HepG2 (cell line): ENCODE results near the gene AIF1. TPM values are rescaled to one million over a fixed set of nuclear protein-coding genes. Genes with fewer than 3 reads are reported as not detected.

Experiments
- ATAC-seq: fragments of 200-7000 bp; cut with Tn5 transposase; 3 replicates; pipeline ENCODE4 v1.9.1; 2020; ENCODE audit warnings: mild to moderate bottlenecking, moderate library complexity
- BruUV-seq: library from RNA; stranded (reverse); fragments of 400-500 nt; replicated peaks from 2 replicates; lab custom pipeline; 2021; lab: Mats Ljungman, UMichigan
- CTCF ChIA-PET: fragments of 300-600 bp; formaldehyde crosslinking; extraction: SDS; loops from one replicate; lab custom pipeline; 2021; ENCODE audit warnings: low total read pairs, inconsistent platforms, low intra/inter-chr PET ratio; lab: Yijun Ruan, JAX
- POLR2A ChIA-PET: fragments of 350-600 bp; sonication (Branson Sonifier 250); formaldehyde crosslinking; loops from one replicate; lab custom pipeline; 2020; ENCODE audit warnings: antibody characterized with exemption, inconsistent platforms; lab: Yijun Ruan, JAX
- DNase-seq: peaks from one replicate; pipeline ENCODE4 v3.0.0-alpha.2; 2015; ENCODE audit warnings: low spot score
- FAIRE-seq: peaks from 3 replicates; lab custom pipeline; 2011; peaks lifted over from hg19 to GRCh38; lab: Jason Lieb, UNC
- H2AFZ ChIP-seq: one replicate; pipeline ENCODE4 v1.6.1; 2011; ENCODE audit warnings: low read length, inconsistent platforms
- H3K27ac ChIP-seq: fragments of 300-600 bp; 3 replicates; pipeline ENCODE4 v1.8.0; 2011; ENCODE audit warnings: mixed run types, mild to moderate bottlenecking, mixed read lengths, low read length, inconsistent platforms; ENCODE audit not compliant: insufficient read depth; ENCODE audit errors: extremely low read length
- H3K27me3 ChIP-seq, 2 experiments: fragments of 200-600 bp in 1 of 2; 2 replicates in 1 of 2; 3 replicates in 1 of 2; pipeline versions ENCODE4 v1.6.0 to v1.8.0; 2011; ENCODE audit warnings: low read length in 2 of 2, mild to moderate bottlenecking in 2 of 2, moderate library complexity in 2 of 2, inconsistent platforms in 1 of 2; ENCODE audit not compliant: insufficient read depth in 2 of 2, control insufficient read depth in 1 of 2
- H3K36me3 ChIP-seq, 2 experiments: fragments of 200-600 bp in 1 of 2; replicated peaks in 1 of 2; 2 replicates in 1 of 2; 3 replicates in 1 of 2; pipeline versions ENCODE4 v1.5.1 to v1.8.0; 2011; ENCODE audit warnings: low read length in 2 of 2, inconsistent platforms in 1 of 2; ENCODE audit not compliant: insufficient read depth in 2 of 2, control insufficient read depth in 1 of 2
- H3K4me1 ChIP-seq: 2 replicates; pipeline ENCODE4 v1.5.1; 2012; ENCODE audit warnings: low read length, inconsistent platforms; ENCODE audit not compliant: insufficient read depth
- H3K4me2 ChIP-seq: 2 replicates; pipeline ENCODE4 v1.6.0; 2011; ENCODE audit warnings: low read depth, low read length, inconsistent platforms
- H3K4me3 ChIP-seq, 3 experiments: fragments of 200-600 bp in 1 of 3; sonication (generic), shearing (Covaris generic) in 1 of 3; replicated peaks in 1 of 3; 2 replicates each; pipeline ENCODE4 v1.5.1; 2011 to 2016; ENCODE audit warnings: low read length in 3 of 3, inconsistent platforms in 2 of 3, low read depth in 2 of 3, mild to moderate bottlenecking in 2 of 3, control low read depth in 1 of 3, mixed read lengths in 1 of 3; ENCODE audit not compliant: insufficient read depth in 1 of 3
- H3K79me2 ChIP-seq: one replicate; pipeline ENCODE4 v1.6.1; 2011; ENCODE audit warnings: low read length, inconsistent platforms; ENCODE audit not compliant: insufficient read depth
- H3K9ac ChIP-seq: 2 replicates; pipeline ENCODE4 v1.6.0; 2011; ENCODE audit warnings: mild to moderate bottlenecking, low read depth, low read length, inconsistent platforms; ENCODE audit not compliant: insufficient read depth
- H3K9me3 ChIP-seq: 2 replicates; pipeline ENCODE4 v1.5.1; 2012; ENCODE audit warnings: mild to moderate bottlenecking, low read length
- H4K20me1 ChIP-seq: 2 replicates; pipeline ENCODE4 v1.6.0; 2011; ENCODE audit warnings: inconsistent platforms, mild to moderate bottlenecking, low read length, moderate library complexity; ENCODE audit not compliant: insufficient read depth
- AGO1 ChIP-seq: fragments of 200-400 bp; formaldehyde crosslinking; IDR thresholded peaks from 2 replicates; pipeline ENCODE4 v1.6.1; 2017; ENCODE audit warnings: mild to moderate bottlenecking, low read depth, low read length, moderate library complexity; ENCODE audit not compliant: poor library complexity, severe bottlenecking
- AGO2 ChIP-seq: fragments of 200-400 bp; formaldehyde crosslinking; optimal IDR thresholded peaks from 2 replicates; pipeline ENCODE3; 2017; ENCODE audit warnings: mild to moderate bottlenecking, low read depth, low read length, moderate library complexity
- BCL6 ChIP-seq: IDR thresholded peaks from 2 replicates; pipeline ENCODE4 v1.6.1; 2016; ENCODE audit warnings: missing genetic modification reagents, missing compliant biosample characterization
- CHCHD3 ChIP-seq: sonication (generic); formaldehyde crosslinking; IDR thresholded peaks from 2 replicates; pipeline ENCODE4 v1.8.0; 2022; ENCODE audit warnings: mild to moderate bottlenecking, missing genetic modification reagents, moderate library complexity
- ELF1 ChIP-seq: sonication (generic); formaldehyde crosslinking; IDR thresholded peaks from 2 replicates; pipeline ENCODE4 v1.4.0; 2020; ENCODE audit warnings: missing genetic modification reagents
- HCFC1 ChIP-seq: fragments of 150-350 bp; IDR thresholded peaks from 2 replicates; pipeline ENCODE4 v1.6.1; 2014; ENCODE audit warnings: low read depth, low read length
- HES4 ChIP-seq: sonication (generic); formaldehyde crosslinking; IDR thresholded peaks from 2 replicates; pipeline ENCODE4 v1.9.0; 2021; ENCODE audit warnings: mild to moderate bottlenecking, missing genetic modification reagents, borderline replicate concordance
- KLF13 ChIP-seq: sonication (generic); formaldehyde crosslinking; IDR thresholded peaks from 2 replicates; pipeline ENCODE4 v1.4.0; 2020; ENCODE audit warnings: mild to moderate bottlenecking, missing genetic modification reagents
- MED1 ChIP-seq: sonication (generic); formaldehyde crosslinking; IDR thresholded peaks from 2 replicates; pipeline ENCODE4 v1.4.0; 2020; ENCODE audit warnings: missing genetic modification reagents
- MZF1 ChIP-seq: sonication (generic); formaldehyde crosslinking; IDR thresholded peaks from 2 replicates; pipeline ENCODE4 v1.8.1; 2023; ENCODE audit warnings: mild to moderate bottlenecking, missing genetic modification reagents, borderline replicate concordance
- NRL ChIP-seq: sonication (generic); formaldehyde crosslinking; IDR thresholded peaks from 2 replicates; pipeline ENCODE4 v1.5.0; 2020; ENCODE audit warnings: missing genetic modification reagents, mild to moderate bottlenecking, moderate library complexity, borderline replicate concordance
- PAF1 ChIP-seq: IDR thresholded peaks from 2 replicates; pipeline ENCODE4 v1.6.1; 2016; ENCODE audit warnings: missing genetic modification reagents, missing compliant biosample characterization
- POLR2A ChIP-seq, 2 experiments: IDR thresholded peaks; 2 replicates each; pipeline ENCODE4 v1.6.1; 2011; ENCODE audit warnings: low read depth in 2 of 2, low read length in 2 of 2, mild to moderate bottlenecking in 1 of 2, moderate library complexity in 1 of 2; ENCODE audit not compliant: insufficient read depth in 1 of 2
- POLR2G ChIP-seq: fragments of 200-400 bp; formaldehyde crosslinking; IDR thresholded peaks from 2 replicates; pipeline ENCODE4 v1.6.1; 2018; ENCODE audit warnings: mild to moderate bottlenecking, low read depth, low read length, moderate library complexity
- RAD21 ChIP-seq: fragments of 450-650 bp; formaldehyde crosslinking; IDR thresholded peaks from 2 replicates; pipeline ENCODE4 v1.5.0; 2020; ENCODE audit warnings: mild to moderate bottlenecking
- RBFOX2 ChIP-seq: fragments of 200-400 bp; formaldehyde crosslinking; IDR thresholded peaks from 2 replicates; pipeline ENCODE4 v1.6.1; 2017; ENCODE audit warnings: low read depth, mild to moderate bottlenecking, low read length
- SAFB2 ChIP-seq: sonication (generic); formaldehyde crosslinking; IDR thresholded peaks from 2 replicates; pipeline ENCODE4 v1.5.1; 2020; ENCODE audit warnings: missing genetic modification reagents, low read depth, mild to moderate bottlenecking, borderline replicate concordance
- SNAPC2 ChIP-seq: sonication (generic); formaldehyde crosslinking; IDR thresholded peaks from 2 replicates; pipeline ENCODE4 v1.8.1; 2022; ENCODE audit warnings: mild to moderate bottlenecking, missing genetic modification reagents
- ZBTB20 ChIP-seq: sonication (generic); formaldehyde crosslinking; IDR thresholded peaks from 2 replicates; pipeline ENCODE4 v1.8.1; 2023; ENCODE audit warnings: missing genetic modification reagents, low read depth, mild to moderate bottlenecking, borderline replicate concordance
- ZNF101 ChIP-seq: sonication (generic); formaldehyde crosslinking; IDR thresholded peaks from 2 replicates; pipeline ENCODE4 v1.4.0; 2020; ENCODE audit warnings: mild to moderate bottlenecking, low read depth, missing genetic modification reagents, borderline replicate concordance
- ZNF263 ChIP-seq: sonication (generic); formaldehyde crosslinking; IDR thresholded peaks from 2 replicates; pipeline ENCODE4 v1.4.0; 2020; ENCODE audit warnings: missing genetic modification reagents
- ZNF354B ChIP-seq: sonication (generic); formaldehyde crosslinking; IDR thresholded peaks from 2 replicates; pipeline ENCODE4 v1.8.0; 2022; ENCODE audit warnings: mild to moderate bottlenecking, missing genetic modification reagents
- ZSCAN22 ChIP-seq: sonication (generic); formaldehyde crosslinking; IDR thresholded peaks from 2 replicates; pipeline ENCODE4 v1.4.0; 2020; ENCODE audit warnings: mild to moderate bottlenecking, missing genetic modification reagents
- WGBS: methylation state at CpG from one replicate; pipeline ENCODE4 v1.1.6; 2017; ENCODE audit warnings: low lambda C conversion rate; 5-methylcytosine and 5-hydroxymethylcytosine counted together
- in situ Hi-C: cut with HindIII; loops from 2 replicates; pipeline ENCODE4 v1.10.0; 2017; ENCODE audit warnings: low pct_unique_long_range_greater_than_20kb; ENCODE audit not compliant: extremely low pct_ligation_motif_present
- intact Hi-C: fragments of 100-400 bp; cut with micrococcal nuclease; formaldehyde crosslinking; loops from one replicate; pipeline ENCODE4 v1.10.0; 2022; ENCODE audit not compliant: unreplicated experiment
- polyA plus RNA-seq, 8 experiments: library from polyadenylated mRNA; depleted of rRNA in 3 of 8; stranded (reverse) in 7 of 8; unstranded in 1 of 8; fragments of >200 nt; fragmentation: Illumina TruSeq in 4 of 8; extraction: Trizol in 4 of 8; gene quantifications; 2 replicates each; pipeline versions ENCODE4 v1.2.1 to v1.2.3, GENCODE V29; 2011 to 2016; ENCODE audit warnings: low read depth in 4 of 8, missing spikeins in 1 of 8, mixed read lengths in 1 of 8; ENCODE audit not compliant: insufficient read depth in 1 of 8
- total RNA-seq, 5 experiments: library from RNA; depleted of rRNA; stranded (reverse); fragments of >200 nt; fragmentation: Illumina TruSeq; extraction: Trizol; gene quantifications; 2 replicates each; pipeline ENCODE4 v1.2.3, GENCODE V29; 2016; ENCODE audit warnings: low read depth in 1 of 5
- TF ChIP-seq, protein P1 (sequence below): sonication (generic); formaldehyde crosslinking; IDR thresholded peaks from 2 replicates; pipeline ENCODE4 v1.4.0; 2020; ENCODE audit warnings: missing genetic modification reagents

Gene AIF1
- total and polyA plus RNA-seq, 2 of the 13 experiments (the other 11 are each of a cell fraction or from before 2014, with no cell fraction given): 1.5 TPM; not detected in 1

DNA sequence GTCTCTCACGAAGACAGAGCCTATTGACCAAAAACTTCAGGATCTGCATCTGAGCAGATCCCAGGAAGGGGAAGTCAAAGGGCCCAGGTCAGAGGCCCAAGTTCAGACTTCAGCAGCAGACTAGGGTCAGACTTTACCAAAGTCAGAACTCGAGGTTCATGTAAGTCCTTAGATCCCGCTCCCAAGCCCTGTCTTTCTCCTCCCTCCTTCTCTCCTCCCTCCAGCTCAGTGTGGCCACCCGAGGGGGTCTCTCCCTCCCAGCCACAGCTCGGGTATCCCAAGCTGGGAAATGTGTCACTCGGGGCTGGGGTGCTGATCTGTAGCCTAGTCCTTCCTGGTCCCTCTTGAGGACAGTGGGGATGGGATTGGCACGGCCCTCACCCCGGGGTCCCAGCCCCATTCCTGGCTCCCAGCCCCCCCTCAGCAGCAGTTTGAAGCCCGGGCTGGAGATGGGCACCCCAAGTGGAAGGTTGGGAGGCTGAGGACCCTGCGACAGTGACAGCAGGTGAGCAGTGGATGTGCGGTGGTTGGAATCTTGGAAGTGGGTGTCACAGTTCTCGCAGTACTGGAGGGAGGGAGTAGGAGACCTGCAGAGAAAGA, 47.2 kb downstream of the AIF1 start:
- no peaks in the 10 kb centered on the region for H3K9me3 ChIP-seq
- BruUV-seq: no TSS peak
- H3K4me1 ChIP-seq: peaks cover 77% of the 10 kb centered on the region
- H2AFZ ChIP-seq: no peak overlapping the region
- CTCF ChIA-PET: no interaction called here
- H3K36me3 ChIP-seq: peaks cover 10 to 24% of the 10 kb centered on the region in 2 experiments
- peak overlapping the region; percentile 15 for H3K27ac ChIP-seq
- no peak for DNase-seq
- H3K4me3 ChIP-seq: no peak overlapping the region
- no peaks in the 10 kb centered on the region; a peak in 1 of 5 replicates for H3K27me3 ChIP-seq
- H4K20me1 ChIP-seq: peaks cover 18% of the 10 kb centered on the region; the same call in 1 of the 2 replicates
- H3K9ac ChIP-seq: no peak overlapping the region
- intact Hi-C loops: no loop called here
- peaks cover 66% of the 10 kb centered on the region for H3K79me2 ChIP-seq
- H3K4me2 ChIP-seq: peak overlapping the region; percentile 94; the same call in 1 of the 2 replicates
- no peak for FAIRE-seq
- in situ Hi-C loops: no loop called here
- POLR2A ChIA-PET: interaction anchor here (1.1 to 7.4 kb wide), 7 partner anchors 8 to 104 kb away, joined by 3 to 438 read pairs (median 23); partner anchors contain the start of genes ABHD16A, APOM, BAG6 and CLIC1
- 92% methylated on average over 12 of the region's 12 CpGs for WGBS
- ATAC-seq: no peak
- TF ChIP-seq ZBTB20 (CRISPR knock-in tag) (0 out of 2 replicates have a peak, but pooled peaks have one; percentile 26), CHCHD3 (CRISPR knock-in tag) (no peak), MED1 (CRISPR knock-in tag) (peak; percentile 21; the same call in 1 of the 2 replicates), ZNF263 (CRISPR knock-in tag) (0 out of 2 replicates have a peak, but pooled peaks have one; percentile 18), MZF1 (CRISPR knock-in tag) (0 out of 2 replicates have a peak, but pooled peaks have one; percentile 52), SAFB2 (no peak), ZSCAN22 (no peak), AGO2 (peak; percentile 89), RBFOX2 (peak; percentile 54; the same call in 1 of the 2 replicates), POLR2A (IDR thresholded peaks at IDR 0.05; ENCODE audit: insufficient read depth in 1 of 2, low read depth in 2 of 2, low read length in 2 of 2) (0 out of 4 replicates have a peak, but pooled peaks of 1 of the 2 experiments have one; percentile 0), ZNF101 (CRISPR knock-in tag) (no peak), NRL (peak; percentile 71; the same call in 1 of the 2 replicates), RAD21 (CRISPR knock-in tag) (no peak), ZNF354B (CRISPR knock-in tag) (0 out of 2 replicates have a peak, but pooled peaks have one; percentile 56), AGO1 (peak; percentile 92), POLR2G (peak; percentile 48; the same call in 1 of the 2 replicates), ELF1 (CRISPR knock-in tag) (no peak), HCFC1 (no peak), HES4 (CRISPR knock-in tag) (0 out of 2 replicates have a peak, but pooled peaks have one; percentile 1), SNAPC2 (peak; percentile 40; the same call in 1 of the 2 replicates), PAF1 (CRISPR knock-in tag) (peak; percentile 13; the same call in 1 of the 2 replicates), KLF13 (CRISPR knock-in tag) (no peak), BCL6 (no peak)
- TF ChIP-seq, protein P1, sequence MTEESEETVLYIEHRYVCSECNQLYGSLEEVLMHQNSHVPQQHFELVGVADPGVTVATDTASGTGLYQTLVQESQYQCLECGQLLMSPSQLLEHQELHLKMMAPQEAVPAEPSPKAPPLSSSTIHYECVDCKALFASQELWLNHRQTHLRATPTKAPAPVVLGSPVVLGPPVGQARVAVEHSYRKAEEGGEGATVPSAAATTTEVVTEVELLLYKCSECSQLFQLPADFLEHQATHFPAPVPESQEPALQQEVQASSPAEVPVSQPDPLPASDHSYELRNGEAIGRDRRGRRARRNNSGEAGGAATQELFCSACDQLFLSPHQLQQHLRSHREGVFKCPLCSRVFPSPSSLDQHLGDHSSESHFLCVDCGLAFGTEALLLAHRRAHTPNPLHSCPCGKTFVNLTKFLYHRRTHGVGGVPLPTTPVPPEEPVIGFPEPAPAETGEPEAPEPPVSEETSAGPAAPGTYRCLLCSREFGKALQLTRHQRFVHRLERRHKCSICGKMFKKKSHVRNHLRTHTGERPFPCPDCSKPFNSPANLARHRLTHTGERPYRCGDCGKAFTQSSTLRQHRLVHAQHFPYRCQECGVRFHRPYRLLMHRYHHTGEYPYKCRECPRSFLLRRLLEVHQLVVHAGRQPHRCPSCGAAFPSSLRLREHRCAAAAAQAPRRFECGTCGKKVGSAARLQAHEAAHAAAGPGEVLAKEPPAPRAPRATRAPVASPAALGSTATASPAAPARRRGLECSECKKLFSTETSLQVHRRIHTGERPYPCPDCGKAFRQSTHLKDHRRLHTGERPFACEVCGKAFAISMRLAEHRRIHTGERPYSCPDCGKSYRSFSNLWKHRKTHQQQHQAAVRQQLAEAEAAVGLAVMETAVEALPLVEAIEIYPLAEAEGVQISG (CRISPR knock-in tag): peak; percentile 26; the same call in 1 of the 2 replicates
